ENCODE data around the gene ATP6V1G1.

ATP6V1G1 gene

DNA sequence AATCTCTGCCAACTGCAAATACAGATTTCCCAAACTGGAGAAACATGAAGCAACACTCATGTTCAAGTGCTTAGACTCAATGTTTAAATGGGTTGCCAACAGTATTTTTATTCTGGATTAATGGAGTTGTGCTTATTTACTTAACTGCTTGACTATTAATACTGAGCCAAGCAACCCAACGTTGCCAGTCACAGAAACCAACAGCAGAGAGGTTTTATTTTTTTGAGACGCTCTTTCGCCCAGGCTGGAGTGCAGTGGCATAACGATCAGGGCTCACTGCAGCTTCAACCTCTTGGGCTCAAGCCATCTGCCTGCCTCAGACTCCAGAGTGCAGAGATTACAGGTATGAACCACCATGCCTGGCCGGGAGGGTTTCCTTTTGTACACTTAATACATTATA is 15.1 kb downstream of the ATP6V1G1 start:
- Histone ChIP-seq H3F3A (ENCODE audit: insufficient read depth) (peaks cover 6% of the 10 kb centered on the region; the same call in 1 of the 2 replicates), H3K36me3 (ENCODE audit: low read length) (peaks cover 7% of the 10 kb centered on the region; the same call in 1 of the 2 replicates), H2AFZ (ENCODE audit: low read depth, low read length, severe bottlenecking) (no peak overlapping the region), H3K9ac (ENCODE audit: low read length) (no peak overlapping the region), H3K4me3 (ENCODE audit: insufficient read depth, low read length, poor library complexity, severe bottlenecking) (no peak overlapping the region), H3K9me3 (ENCODE audit: insufficient read depth, low read length) (no peaks in the 10 kb centered on the region), H3K27me3 (ENCODE audit: low read length) (no peaks in the 10 kb centered on the region), H4K20me1 (ENCODE audit: low read depth, low read length) (no peaks in the 10 kb centered on the region), H3K4me2 (ENCODE audit: low read depth, low read length, poor library complexity, severe bottlenecking) (no peak overlapping the region), H3K9me2 (replicated peaks; ENCODE audit: insufficient read depth, low read length) (no peaks in the 10 kb centered on the region), H3K27ac (ENCODE audit: low read depth, low read length) (no peak overlapping the region), H3K79me2 (ENCODE audit: insufficient read depth, low read length) (no peaks in the 10 kb centered on the region)
- TF ChIP-seq EZH2phosphoT487 (conservative IDR thresholded peaks at IDR 0.05; ENCODE audit: low read length): no peak
- TF ChIP-seq, protein P1, sequence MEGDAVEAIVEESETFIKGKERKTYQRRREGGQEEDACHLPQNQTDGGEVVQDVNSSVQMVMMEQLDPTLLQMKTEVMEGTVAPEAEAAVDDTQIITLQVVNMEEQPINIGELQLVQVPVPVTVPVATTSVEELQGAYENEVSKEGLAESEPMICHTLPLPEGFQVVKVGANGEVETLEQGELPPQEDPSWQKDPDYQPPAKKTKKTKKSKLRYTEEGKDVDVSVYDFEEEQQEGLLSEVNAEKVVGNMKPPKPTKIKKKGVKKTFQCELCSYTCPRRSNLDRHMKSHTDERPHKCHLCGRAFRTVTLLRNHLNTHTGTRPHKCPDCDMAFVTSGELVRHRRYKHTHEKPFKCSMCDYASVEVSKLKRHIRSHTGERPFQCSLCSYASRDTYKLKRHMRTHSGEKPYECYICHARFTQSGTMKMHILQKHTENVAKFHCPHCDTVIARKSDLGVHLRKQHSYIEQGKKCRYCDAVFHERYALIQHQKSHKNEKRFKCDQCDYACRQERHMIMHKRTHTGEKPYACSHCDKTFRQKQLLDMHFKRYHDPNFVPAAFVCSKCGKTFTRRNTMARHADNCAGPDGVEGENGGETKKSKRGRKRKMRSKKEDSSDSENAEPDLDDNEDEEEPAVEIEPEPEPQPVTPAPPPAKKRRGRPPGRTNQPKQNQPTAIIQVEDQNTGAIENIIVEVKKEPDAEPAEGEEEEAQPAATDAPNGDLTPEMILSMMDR (IDR thresholded peaks at IDR 0.05; ENCODE audit: insufficient read depth, low read length, poor library complexity, severe bottlenecking): no peak

DNA sequence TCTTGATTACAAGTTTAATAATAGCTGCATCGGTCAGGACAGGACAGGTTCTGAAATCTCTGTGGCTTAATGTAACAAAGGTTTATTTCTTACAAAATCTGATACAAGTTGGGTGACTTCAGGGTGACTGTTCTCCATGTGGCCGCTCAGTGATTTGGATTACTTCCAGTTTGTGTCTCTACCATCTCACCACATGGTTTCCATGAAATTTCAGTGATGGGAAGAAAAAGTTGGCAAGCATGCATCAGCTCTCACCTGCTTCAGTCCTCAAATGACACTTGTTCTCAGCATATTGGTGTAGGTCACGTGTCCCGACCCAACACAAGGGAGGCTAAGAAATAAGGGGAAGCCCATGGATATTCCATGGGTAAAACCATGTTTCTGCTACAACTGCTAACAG is 15.7 kb downstream of the ATP6V1G1 start:
- H3K4me3 ChIP-seq (ENCODE audit: insufficient read depth, low read length, poor library complexity, severe bottlenecking): no peak overlapping the region
- H4K20me1 ChIP-seq (ENCODE audit: low read depth, low read length): no peaks in the 10 kb centered on the region
- H3K27me3 ChIP-seq (ENCODE audit: low read length): no peaks in the 10 kb centered on the region
- no peak overlapping the region for H3K27ac ChIP-seq (ENCODE audit: low read depth, low read length)
- no peak for TF ChIP-seq EZH2phosphoT487 (conservative IDR thresholded peaks at IDR 0.05; ENCODE audit: low read length)
- no peak overlapping the region for H3K4me2 ChIP-seq (ENCODE audit: low read depth, low read length, poor library complexity, severe bottlenecking)
- no peak overlapping the region for H3K9ac ChIP-seq (ENCODE audit: low read length)
- no peaks in the 10 kb centered on the region for H3K9me2 ChIP-seq (replicated peaks; ENCODE audit: insufficient read depth, low read length)
- no peaks in the 10 kb centered on the region for H3K79me2 ChIP-seq (ENCODE audit: insufficient read depth, low read length)
- no peaks in the 10 kb centered on the region for H3K9me3 ChIP-seq (ENCODE audit: insufficient read depth, low read length)
- peaks cover 3% of the 10 kb centered on the region; the same call in 1 of the 2 replicates for H3K36me3 ChIP-seq (ENCODE audit: low read length)
- peaks cover 6% of the 10 kb centered on the region; the same call in 1 of the 2 replicates for H3F3A ChIP-seq (ENCODE audit: insufficient read depth)
- no peak overlapping the region for H2AFZ ChIP-seq (ENCODE audit: low read depth, low read length, severe bottlenecking)

DNA sequence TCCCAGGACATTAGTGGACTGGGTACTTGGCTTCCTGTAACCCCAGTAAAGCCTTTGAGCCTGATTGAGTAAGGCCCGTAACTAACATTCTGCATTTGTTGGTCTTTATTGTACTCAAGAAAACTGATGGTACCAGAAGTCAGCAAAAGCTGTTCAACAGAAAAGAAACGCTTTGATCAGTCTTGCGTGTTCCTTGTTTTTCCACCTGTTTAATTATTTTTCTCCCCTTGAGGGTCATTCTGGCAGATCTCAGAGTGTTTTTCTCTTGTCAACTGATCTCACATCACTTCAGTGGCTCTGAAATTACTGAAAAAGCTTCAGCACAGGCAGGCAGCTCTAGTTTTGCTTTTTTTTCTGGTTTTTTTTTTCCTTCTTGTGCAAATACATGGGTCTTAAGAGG is 17.4 kb downstream of the ATP6V1G1 start:
- Histone ChIP-seq H3K27me3 (ENCODE audit: low read length) (no peaks in the 10 kb centered on the region), H3K9me3 (ENCODE audit: insufficient read depth, low read length) (no peaks in the 10 kb centered on the region), H3F3A (ENCODE audit: insufficient read depth) (peaks cover 6% of the 10 kb centered on the region; the same call in 1 of the 2 replicates), H3K9ac (ENCODE audit: low read length) (peak overlapping the region; percentile 3; the same call in 1 of the 2 replicates), H3K4me3 (ENCODE audit: insufficient read depth, low read length, poor library complexity, severe bottlenecking) (no peak overlapping the region), H3K27ac (ENCODE audit: low read depth, low read length) (no peak overlapping the region; the same call in 1 of the 2 replicates), H2AFZ (ENCODE audit: low read depth, low read length, severe bottlenecking) (no peak overlapping the region), H3K4me2 (ENCODE audit: low read depth, low read length, poor library complexity, severe bottlenecking) (no peak overlapping the region), H3K9me2 (replicated peaks; ENCODE audit: insufficient read depth, low read length) (no peaks in the 10 kb centered on the region), H4K20me1 (ENCODE audit: low read depth, low read length) (no peaks in the 10 kb centered on the region), H3K36me3 (ENCODE audit: low read length) (no peaks in the 10 kb centered on the region), H3K79me2 (ENCODE audit: insufficient read depth, low read length) (no peaks in the 10 kb centered on the region)
- TF ChIP-seq, protein P1 (IDR thresholded peaks at IDR 0.05; ENCODE audit: insufficient read depth, low read length, poor library complexity, severe bottlenecking): no peak
- no peak for TF ChIP-seq EZH2phosphoT487 (conservative IDR thresholded peaks at IDR 0.05; ENCODE audit: low read length)

DNA sequence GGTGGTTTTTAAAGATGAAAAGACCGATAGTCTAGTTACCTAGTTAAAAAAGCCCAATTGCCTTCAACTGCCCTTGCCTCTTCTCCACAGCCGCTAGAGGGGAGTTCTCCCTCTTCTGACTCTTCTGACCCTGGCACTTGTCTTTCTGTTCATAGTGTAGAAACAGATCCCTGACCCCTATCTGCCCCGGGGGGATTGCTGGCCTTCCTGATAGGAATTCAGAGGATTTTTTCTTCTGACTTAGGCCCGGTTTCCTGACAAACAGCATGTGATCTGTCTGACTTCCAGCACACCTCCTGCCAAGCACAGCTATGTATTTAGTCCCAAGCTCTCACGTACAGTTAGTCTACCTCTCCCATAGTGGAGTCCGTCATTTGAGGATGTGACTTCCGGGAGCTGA is 18.5 kb downstream of the ATP6V1G1 start:
- no peak overlapping the region for H2AFZ ChIP-seq (ENCODE audit: low read depth, low read length, severe bottlenecking)
- H3F3A ChIP-seq (ENCODE audit: insufficient read depth): peaks cover 6% of the 10 kb centered on the region; the same call in 1 of the 2 replicates
- no peak overlapping the region for H3K4me2 ChIP-seq (ENCODE audit: low read depth, low read length, poor library complexity, severe bottlenecking)
- no peaks in the 10 kb centered on the region for H4K20me1 ChIP-seq (ENCODE audit: low read depth, low read length)
- no peak overlapping the region for H3K27ac ChIP-seq (ENCODE audit: low read depth, low read length)
- H3K9ac ChIP-seq (ENCODE audit: low read length): no peak overlapping the region
- 0 out of 2 replicates have a peak, but pooled peaks cover 3% of the 10 kb centered on the region for H3K79me2 ChIP-seq (ENCODE audit: insufficient read depth, low read length)
- no peak overlapping the region for H3K4me3 ChIP-seq (ENCODE audit: insufficient read depth, low read length, poor library complexity, severe bottlenecking)
- H3K36me3 ChIP-seq (ENCODE audit: low read length): no peaks in the 10 kb centered on the region
- no peaks in the 10 kb centered on the region for H3K9me3 ChIP-seq (ENCODE audit: insufficient read depth, low read length)
- TF ChIP-seq, protein P1 (IDR thresholded peaks at IDR 0.05; ENCODE audit: insufficient read depth, low read length, poor library complexity, severe bottlenecking): no peak
- no peak for TF ChIP-seq EZH2phosphoT487 (conservative IDR thresholded peaks at IDR 0.05; ENCODE audit: low read length)
- no peaks in the 10 kb centered on the region for H3K9me2 ChIP-seq (replicated peaks; ENCODE audit: insufficient read depth, low read length)
- H3K27me3 ChIP-seq (ENCODE audit: low read length): no peaks in the 10 kb centered on the region
